H1 (cell line): ENCODE data around the gene ALPK3. TPM values are rescaled to one million over a fixed set of nuclear protein-coding genes. Genes with fewer than 3 reads are reported as not detected.

Experiments
- CTCF ChIA-PET: fragments of 300-600 bp; sonication (Branson Sonifier 250); formaldehyde crosslinking; loops from one replicate; lab custom pipeline; 2021; ENCODE audit not compliant: partially characterized antibody; lab: Charles Lee
- POLR2A ChIA-PET: fragments of 300-600 bp; sonication (Branson Sonifier 250); formaldehyde crosslinking; loops from one replicate; lab custom pipeline; 2021; ENCODE audit warnings: inconsistent platforms; ENCODE audit not compliant: partially characterized antibody; lab: Charles Lee
- DNase-seq, 2 experiments: peaks; one replicate each; pipeline versions ENCODE4 v3.0.0 to v3.0.0-alpha.2; 2010 to 2022; ENCODE audit warnings: low spot score in 2 of 2, low read depth in 1 of 2, mixed read lengths in 1 of 2
- FAIRE-seq: peaks from 2 replicates; lab custom pipeline; 2011; peaks lifted over from hg19 to GRCh38; lab: Jason Lieb, UNC
- H2AFZ ChIP-seq: 2 replicates; pipeline ENCODE4 v1.8.1; 2012; ENCODE audit warnings: low read length, inconsistent platforms
- H2AK5ac ChIP-seq: 2 replicates; pipeline ENCODE4 v1.6.1; 2013; ENCODE audit warnings: low read depth, low read length
- H2BK120ac ChIP-seq: replicated peaks from 2 replicates; pipeline ENCODE3; 2013; ENCODE audit warnings: low read depth, low read length, inconsistent platforms
- H2BK12ac ChIP-seq: 2 replicates; pipeline ENCODE4 v1.6.1; 2013; ENCODE audit warnings: low read depth, low read length
- H2BK15ac ChIP-seq: 2 replicates; pipeline ENCODE4 v1.6.1; 2013; ENCODE audit warnings: low read length
- H2BK20ac ChIP-seq: 2 replicates; pipeline ENCODE4 v1.6.1; 2013; ENCODE audit warnings: low read length
- H2BK5ac ChIP-seq: 2 replicates; pipeline ENCODE4 v1.6.1; 2013; ENCODE audit warnings: low read depth, low read length
- H3K14ac ChIP-seq: 2 replicates; pipeline ENCODE4 v1.6.1; 2013; ENCODE audit warnings: inconsistent platforms; ENCODE audit not compliant: insufficient read length
- H3K18ac ChIP-seq: 2 replicates; pipeline ENCODE4 v1.6.1; 2013; ENCODE audit warnings: low read length; ENCODE audit errors: extremely low read depth
- H3K23ac ChIP-seq: 2 replicates; pipeline ENCODE4 v1.6.1; 2013; ENCODE audit warnings: inconsistent platforms; ENCODE audit not compliant: insufficient read length
- H3K23me2 ChIP-seq: 2 replicates; pipeline ENCODE4 v1.6.1; 2013; ENCODE audit warnings: low read depth, low read length
- H3K27ac ChIP-seq: 2 replicates; pipeline ENCODE4 v1.6.1; 2011; ENCODE audit warnings: low read depth, low read length, inconsistent platforms
- H3K27me3 ChIP-seq, 4 experiments: replicated peaks in 1 of 4; 1 replicate in 1 of 4; 2 replicates in 3 of 4; pipeline versions ENCODE4 v1.6.1 to v1.8.1; 2011 to 2013; ENCODE audit warnings: low read length in 3 of 4, mild to moderate bottlenecking in 3 of 4, inconsistent platforms in 2 of 4, mixed read lengths in 2 of 4, moderate library complexity in 1 of 4; ENCODE audit not compliant: control insufficient read depth in 3 of 4, insufficient read depth in 3 of 4; ENCODE audit errors: extremely low read depth in 1 of 4
- H3K36me3 ChIP-seq, 4 experiments: 2 replicates each; pipeline versions ENCODE4 v1.6.1 to v1.8.1; 2011 to 2013; ENCODE audit warnings: mild to moderate bottlenecking in 4 of 4, low read length in 3 of 4, moderate library complexity in 2 of 4, control low read depth in 1 of 4, inconsistent platforms in 1 of 4; ENCODE audit not compliant: insufficient read depth in 4 of 4, control insufficient read depth in 2 of 4
- H3K4ac ChIP-seq: replicated peaks from 2 replicates; pipeline ENCODE3; 2013; ENCODE audit warnings: low read length, low read depth, mixed read lengths, inconsistent platforms; ENCODE audit not compliant: insufficient read length
- H3K4me1 ChIP-seq, 4 experiments: replicated peaks in 1 of 4; 1 replicate in 1 of 4; 2 replicates in 3 of 4; pipeline versions ENCODE4 v1.6.1 to v1.8.1; 2011 to 2013; ENCODE audit warnings: low read length in 3 of 4, inconsistent platforms in 2 of 4, mixed read lengths in 1 of 4; ENCODE audit not compliant: insufficient read depth in 4 of 4, control insufficient read depth in 3 of 4
- H3K4me2 ChIP-seq, 2 experiments: 2 replicates each; pipeline versions ENCODE4 v1.6.1 to v1.8.1; 2011 to 2013; ENCODE audit warnings: low read depth in 2 of 2, low read length in 2 of 2, control low read depth in 1 of 2, inconsistent platforms in 1 of 2, mild to moderate bottlenecking in 1 of 2; ENCODE audit not compliant: insufficient read depth in 1 of 2
- H3K4me3 ChIP-seq, 4 experiments: fragments of 200-600, 300-600 bp in 1 of 4; sonication (generic), shearing (Covaris generic), sonication (Bioruptor Twin) in 1 of 4; 2 replicates each; pipeline versions ENCODE4 v1.5.1 to v1.8.1; 2011 to 2016; ENCODE audit warnings: low read length in 4 of 4, low read depth in 3 of 4, control low read depth in 2 of 4, inconsistent platforms in 2 of 4, mild to moderate bottlenecking in 2 of 4, mixed read lengths in 1 of 4, moderate library complexity in 1 of 4; ENCODE audit not compliant: insufficient read depth in 2 of 4; ENCODE audit errors: extremely low read depth in 1 of 4
- H3K56ac ChIP-seq: replicated peaks from 2 replicates; pipeline ENCODE3; 2013; ENCODE audit warnings: low read depth, mild to moderate bottlenecking, mixed read lengths, low read length, inconsistent platforms; ENCODE audit not compliant: insufficient read length
- H3K79me1 ChIP-seq: 2 replicates; pipeline ENCODE4 v1.6.1; 2013; ENCODE audit warnings: low read depth, low read length, control low read depth
- H3K79me2 ChIP-seq, 2 experiments: 2 replicates each; pipeline versions ENCODE4 v1.6.1 to v1.8.1; 2012 to 2013; ENCODE audit warnings: low read length in 2 of 2, mild to moderate bottlenecking in 2 of 2, inconsistent platforms in 1 of 2; ENCODE audit not compliant: insufficient read depth in 2 of 2, control insufficient read depth in 1 of 2
- H3K9ac ChIP-seq, 4 experiments: replicated peaks in 1 of 4; 1 replicate in 1 of 4; 2 replicates in 3 of 4; pipeline versions ENCODE4 v1.6.1 to v1.8.1; 2011 to 2013; ENCODE audit warnings: low read depth in 3 of 4, low read length in 3 of 4, control low read depth in 2 of 4, mild to moderate bottlenecking in 2 of 4, moderate library complexity in 2 of 4, inconsistent platforms in 1 of 4; ENCODE audit errors: extremely low read depth in 1 of 4
- H3K9me3 ChIP-seq, 2 experiments: 2 replicates each; pipeline versions ENCODE4 v1.6.1 to v1.8.1; 2012 to 2013; ENCODE audit warnings: mild to moderate bottlenecking in 2 of 2, moderate library complexity in 2 of 2, control low read depth in 1 of 2, inconsistent platforms in 1 of 2, low read depth in 1 of 2, low read length in 1 of 2, mixed read lengths in 1 of 2; ENCODE audit not compliant: insufficient read depth in 2 of 2
- H4K20me1 ChIP-seq, 2 experiments: replicated peaks in 1 of 2; 2 replicates each; pipeline versions ENCODE3 to v1.8.1; 2011 to 2013; ENCODE audit warnings: inconsistent platforms in 2 of 2, low read length in 2 of 2, mild to moderate bottlenecking in 1 of 2; ENCODE audit not compliant: insufficient read depth in 2 of 2, control insufficient read depth in 1 of 2
- H4K5ac ChIP-seq: 2 replicates; pipeline ENCODE4 v1.6.1; 2013; ENCODE audit warnings: low read length, low read depth, mixed read lengths, inconsistent platforms; ENCODE audit not compliant: insufficient read length
- H4K8ac ChIP-seq: 2 replicates; pipeline ENCODE4 v1.8.0; 2013; ENCODE audit warnings: mild to moderate bottlenecking, moderate library complexity, low read length, inconsistent platforms; ENCODE audit not compliant: insufficient read depth; ENCODE audit errors: extremely low read depth
- H4K91ac ChIP-seq: replicated peaks from 2 replicates; pipeline ENCODE3; 2013; ENCODE audit warnings: low read length, mixed read lengths, inconsistent platforms; ENCODE audit not compliant: insufficient read length
- GTF2F1 ChIP-seq: IDR thresholded peaks from 2 replicates; pipeline ENCODE4 v1.6.1; 2012; ENCODE audit warnings: low read depth, low read length, improper control_type of control experiment, borderline replicate concordance
- HDAC2 ChIP-seq, 2 experiments: fragments of 300-600 bp in 1 of 2; sonication (generic) in 1 of 2; IDR thresholded peaks; 2 replicates each; pipeline ENCODE4 v1.6.1; 2011 to 2012; ENCODE audit warnings: low read depth in 2 of 2, low read length in 2 of 2, mild to moderate bottlenecking in 2 of 2, moderate library complexity in 2 of 2, borderline replicate concordance in 1 of 2, inconsistent platforms in 1 of 2
- RXRA ChIP-seq: IDR thresholded peaks from 2 replicates; pipeline ENCODE4 v1.6.1; 2011; ENCODE audit warnings: low read depth, mild to moderate bottlenecking, low read length, moderate library complexity; ENCODE audit not compliant: insufficient read depth
- WGBS, 2 experiments: shearing (Covaris generic) in 1 of 2; methylation state at CpG; one replicate each; pipeline versions ENCODE4 v1.1.6 to v1.1.7; 2013 to 2015; ENCODE audit warnings: low lambda C conversion rate in 2 of 2, mixed read lengths in 2 of 2, inconsistent platforms in 1 of 2, low coverage in 1 of 2, missing lambda C conversion rate in 1 of 2; ENCODE audit not compliant: insufficient replicate concordance in 2 of 2, insufficient coverage in 1 of 2, insufficient read length in 1 of 2; ENCODE audit errors: extremely low coverage in 1 of 2, missing lambda C conversion rate in 1 of 2; 5-methylcytosine and 5-hydroxymethylcytosine counted together
- polyA plus RNA-seq, 7 experiments: library from polyadenylated mRNA; depleted of rRNA in 3 of 7; stranded (reverse) in 5 of 7; unstranded in 2 of 7; fragments of >200 nt in 5 of 7; fragments of 200-250 nt in 2 of 7; gene quantifications; 1 replicate in 5 of 7; 2 replicates in 1 of 7; 4 replicates in 1 of 7; pipeline versions ENCODE4 v1.2.1 to v1.2.3, GENCODE V29; 2011 to 2013; ENCODE audit warnings: missing spikeins in 2 of 7, mixed read lengths in 2 of 7
- total RNA-seq: library from RNA; stranded (reverse); fragmentation: NEBNext Ultra II Directional; extraction: Animal tissue kit (Norgen Biotek cat#: 25700); gene quantifications from 2 replicates; pipeline ENCODE4 v1.2.1, GENCODE V29; 2021

ALPK3 gene
- total and polyA plus RNA-seq, 2 of the 8 experiments (the other 6 are each of a cell fraction or from before 2014, with no cell fraction given), result 4.4 to 19.2 TPM

- Histone ChIP-seq H2AFZ (no peak overlapping the region), H3K79me2 (no peaks in the 10 kb centered on the region), H3K36me3 (no peaks in the 10 kb centered on the region), H3K4me2 (no peak overlapping the region), H3K27ac (no peak overlapping the region), H4K8ac (no peak overlapping the region), H3K14ac (no peak overlapping the region), H2AK5ac (no peak overlapping the region), H3K9ac (no peak overlapping the region), H4K20me1 (no peaks in the 10 kb centered on the region), H3K18ac (no peak overlapping the region), H2BK12ac (no peak overlapping the region), H3K23ac (no peak overlapping the region), H3K4me3 (no peak overlapping the region), H4K5ac (no peak overlapping the region), H3K4ac (no peak overlapping the region), H2BK20ac (no peak overlapping the region), H3K79me1 (no peaks in the 10 kb centered on the region), H3K4me1 (no peaks in the 10 kb centered on the region; a peak in 2 of 7 replicates), H2BK120ac (no peak overlapping the region), H3K9me3 (no peaks in the 10 kb centered on the region), H3K27me3 (no peaks in the 10 kb centered on the region), H3K56ac (no peak overlapping the region), H2BK5ac (no peak overlapping the region), H4K91ac (no peak overlapping the region), H2BK15ac (no peak overlapping the region), H3K23me2 (no peaks in the 10 kb centered on the region)
- DNase-seq, result no peak
- WGBS, 2 experiments, result 82% methylated on average over 2 of the region's 2 CpGs; no CpG with 5 or more reads in 1 of the 2 experiments
- no peak for FAIRE-seq
- ChIA-PET CTCF (interaction anchor here (0.5 to 2.7 kb wide), 6 partner anchors 12 to 1513 kb away, joined by 3 to 15 read pairs (median 3); no protein-coding TSS in a partner anchor), POLR2A (no interaction called here)
- TF ChIP-seq RXRA (no peak), HDAC2 (IDR thresholded peaks at IDR 0.05; ENCODE audit: borderline replicate concordance in 1 of 2, low read depth in 2 of 2, low read length in 2 of 2) (no peak), GTF2F1 (no peak)
Observed at GRCh38 chr15:84913360-84913723, 96.2 kb downstream of the ALPK3 start.
